Type B pancreatic cell (in vitro differentiated cells): Measurements from ENCODE around the gene TRPM3. TPM values are rescaled to one million over a fixed set of nuclear protein-coding genes. Genes with fewer than 3 reads are reported as not detected.

Experiments used
- DNase-seq: peaks from one replicate; pipeline ENCODE4 v3.0.0; 2021; ENCODE audit warnings: mixed read lengths; ENCODE audit not compliant: unreplicated experiment; ENCODE audit errors: extremely low spot score
- H3K27ac Mint-ChIP-seq: 2 replicates; pipeline ENCODE4 v1.8.0; 2021; ENCODE audit warnings: mild to moderate bottlenecking, mixed read lengths
- H3K27me3 Mint-ChIP-seq: 2 replicates; pipeline ENCODE4 v1.8.0; 2021; ENCODE audit warnings: mixed read lengths
- H3K36me3 Mint-ChIP-seq: 2 replicates; pipeline ENCODE4 v1.8.0; 2021; ENCODE audit warnings: mixed read lengths
- H3K4me1 Mint-ChIP-seq: one replicate; pipeline ENCODE4 v1.8.0; 2021; ENCODE audit warnings: mixed read lengths; ENCODE audit not compliant: unreplicated experiment
- H3K4me3 Mint-ChIP-seq: 2 replicates; pipeline ENCODE4 v1.8.0; 2021; ENCODE audit warnings: mild to moderate bottlenecking, mixed read lengths
- H3K9me3 Mint-ChIP-seq: 2 replicates; pipeline ENCODE4 v1.8.0; 2021; ENCODE audit warnings: mixed read lengths
- total RNA-seq: library from RNA; stranded (reverse); gene quantifications from 2 replicates; pipeline ENCODE4 v1.2.1, GENCODE V29; 2021; ENCODE audit warnings: low replicate concordance
- TF ChIP-seq, protein P1 (sequence below): fragments of 200-600 bp; sonication (generic); conservative IDR thresholded peaks from 2 replicates; pipeline ENCODE4 v1.5.0; 2021; ENCODE audit warnings: antibody characterized with exemption, mild to moderate bottlenecking

TRPM3 gene
- total RNA-seq, 1 donor from 2014 or later = 17.0 TPM

DNA sequence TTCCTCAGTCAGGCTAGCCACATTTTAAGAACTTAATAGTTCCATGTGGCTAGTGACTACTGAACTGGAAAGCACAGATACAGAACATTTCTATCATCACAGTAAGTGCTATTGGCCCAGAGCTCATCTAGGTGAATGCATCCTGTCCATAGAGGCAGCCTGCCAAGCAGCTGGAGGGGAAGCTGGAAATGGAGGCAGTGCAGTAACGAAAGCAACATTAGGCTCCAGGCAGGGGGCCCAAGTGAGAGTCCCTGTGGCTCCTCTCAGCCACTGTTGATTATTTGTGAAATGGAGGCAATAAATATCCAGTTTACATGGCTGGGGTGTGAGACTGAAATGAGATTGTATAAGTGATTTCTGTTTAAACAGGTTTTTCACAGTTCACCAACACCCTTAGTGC lies 479.8 kb downstream of the TRPM3 start:
- no peak overlapping the region for H3K27ac Mint-ChIP-seq
- no peak overlapping the region for H3K4me3 Mint-ChIP-seq
- H3K36me3 Mint-ChIP-seq = no peaks in the 10 kb centered on the region
- DNase-seq = no peak
- no peaks in the 10 kb centered on the region for H3K9me3 Mint-ChIP-seq
- H3K4me1 Mint-ChIP-seq = no peaks in the 10 kb centered on the region
- H3K27me3 Mint-ChIP-seq = peaks cover 5% of the 10 kb centered on the region
- TF ChIP-seq, protein P1, sequence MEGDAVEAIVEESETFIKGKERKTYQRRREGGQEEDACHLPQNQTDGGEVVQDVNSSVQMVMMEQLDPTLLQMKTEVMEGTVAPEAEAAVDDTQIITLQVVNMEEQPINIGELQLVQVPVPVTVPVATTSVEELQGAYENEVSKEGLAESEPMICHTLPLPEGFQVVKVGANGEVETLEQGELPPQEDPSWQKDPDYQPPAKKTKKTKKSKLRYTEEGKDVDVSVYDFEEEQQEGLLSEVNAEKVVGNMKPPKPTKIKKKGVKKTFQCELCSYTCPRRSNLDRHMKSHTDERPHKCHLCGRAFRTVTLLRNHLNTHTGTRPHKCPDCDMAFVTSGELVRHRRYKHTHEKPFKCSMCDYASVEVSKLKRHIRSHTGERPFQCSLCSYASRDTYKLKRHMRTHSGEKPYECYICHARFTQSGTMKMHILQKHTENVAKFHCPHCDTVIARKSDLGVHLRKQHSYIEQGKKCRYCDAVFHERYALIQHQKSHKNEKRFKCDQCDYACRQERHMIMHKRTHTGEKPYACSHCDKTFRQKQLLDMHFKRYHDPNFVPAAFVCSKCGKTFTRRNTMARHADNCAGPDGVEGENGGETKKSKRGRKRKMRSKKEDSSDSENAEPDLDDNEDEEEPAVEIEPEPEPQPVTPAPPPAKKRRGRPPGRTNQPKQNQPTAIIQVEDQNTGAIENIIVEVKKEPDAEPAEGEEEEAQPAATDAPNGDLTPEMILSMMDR = no peak

DNA sequence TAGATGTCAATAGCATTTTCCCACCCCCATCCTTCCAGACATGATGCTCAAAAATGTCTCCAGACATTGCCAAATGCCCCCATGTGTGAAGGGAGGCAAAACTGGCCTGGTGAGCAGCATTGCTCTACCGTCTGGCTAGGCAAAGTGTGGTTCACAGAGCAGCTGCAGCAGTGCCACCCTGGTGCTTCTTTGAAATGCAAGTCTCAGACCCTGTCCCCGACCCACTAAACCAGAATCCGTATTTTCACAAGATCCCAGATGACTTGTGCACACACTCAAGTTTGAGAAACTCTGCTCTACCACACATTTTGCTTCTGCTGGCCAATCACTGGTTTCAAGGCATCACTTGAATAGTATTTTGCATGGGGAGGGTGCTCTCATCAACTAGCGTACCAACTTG lies 480.4 kb downstream of the TRPM3 start:
- Mint-ChIP-seq H3K4me3 (no peak overlapping the region), H3K36me3 (no peaks in the 10 kb centered on the region), H3K4me1 (no peaks in the 10 kb centered on the region), H3K27ac (no peak overlapping the region), H3K9me3 (no peaks in the 10 kb centered on the region), H3K27me3 (peaks cover 5% of the 10 kb centered on the region)
- no peak for DNase-seq
- TF ChIP-seq, protein P1 = no peak

DNA sequence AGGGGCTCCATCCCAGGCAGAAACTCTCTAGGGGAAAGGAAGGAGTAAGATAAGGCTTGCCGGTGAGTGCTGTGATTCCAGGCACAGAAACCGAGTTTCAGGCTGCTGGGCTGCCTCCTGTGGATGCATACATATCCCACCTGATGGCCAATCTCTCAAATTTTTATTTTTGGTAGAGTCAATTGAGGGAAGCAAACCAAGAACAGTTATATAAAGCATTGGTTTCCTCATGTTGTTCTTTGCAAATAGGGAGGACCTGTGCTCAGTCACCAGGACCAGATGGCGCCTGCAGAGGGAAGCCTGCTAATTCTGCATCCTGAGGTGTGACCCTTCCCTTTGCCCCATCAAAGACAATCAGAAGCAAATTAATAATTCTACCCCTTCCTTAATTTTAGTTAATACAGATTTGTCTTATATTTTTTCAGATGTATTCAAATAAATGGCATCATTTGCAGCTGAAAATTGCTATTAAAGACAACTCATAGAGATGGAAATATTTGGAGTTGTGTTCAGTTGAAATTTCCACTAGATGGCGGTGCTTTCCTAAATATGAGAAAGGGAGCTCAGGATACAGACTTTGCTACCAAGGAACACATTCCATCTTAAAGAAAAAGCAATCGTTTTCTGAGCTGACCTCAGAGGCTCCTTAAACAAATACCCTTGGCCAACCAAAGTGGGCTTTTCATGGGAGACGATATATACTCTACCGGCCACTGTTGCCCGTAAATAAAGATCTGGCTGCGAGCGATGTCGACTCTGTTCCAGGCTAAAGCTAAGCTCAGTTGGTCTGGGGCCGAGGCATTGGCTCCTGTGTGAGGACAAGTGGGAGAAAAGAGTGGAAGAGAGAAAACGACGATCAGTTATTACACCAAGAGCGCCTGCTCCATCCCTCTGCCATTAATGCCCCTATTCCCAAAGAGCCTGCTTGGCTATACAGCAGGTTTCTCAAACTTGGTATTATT lies 481.3 kb downstream of the TRPM3 start:
- Mint-ChIP-seq H3K4me3 (peak overlapping the region; percentile 44), H3K36me3 (no peaks in the 10 kb centered on the region), H3K27ac (no peak overlapping the region), H3K27me3 (peaks cover 5% of the 10 kb centered on the region), H3K4me1 (no peaks in the 10 kb centered on the region), H3K9me3 (no peaks in the 10 kb centered on the region)
- TF ChIP-seq, protein P1 = peak; percentile 90
- DNase-seq = no peak

DNA sequence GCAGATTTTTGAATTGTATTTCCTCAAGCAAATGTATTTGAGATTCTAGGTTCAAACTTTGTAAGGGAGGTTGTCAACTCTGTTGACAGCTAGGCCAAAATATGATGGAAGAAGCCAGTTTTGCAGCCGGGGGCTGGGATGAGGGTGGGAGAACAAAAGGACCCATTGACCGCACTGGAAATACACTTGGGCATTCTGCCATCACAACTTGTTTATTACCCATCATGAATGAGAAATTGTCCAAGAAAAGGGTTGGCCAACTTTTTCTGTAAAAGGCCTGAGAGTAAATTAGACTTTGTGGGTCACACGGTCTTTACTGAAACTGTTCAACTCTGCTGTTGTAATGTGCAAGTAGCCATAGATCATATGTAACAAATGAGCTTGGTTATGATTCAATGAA lies 485.6 kb downstream of the TRPM3 start:
- Mint-ChIP-seq H3K27ac (peak overlapping the region; percentile 79), H3K9me3 (no peaks in the 10 kb centered on the region), H3K27me3 (peaks cover 5% of the 10 kb centered on the region), H3K4me1 (peaks cover 2% of the 10 kb centered on the region), H3K36me3 (no peaks in the 10 kb centered on the region), H3K4me3 (no peak overlapping the region)
- TF ChIP-seq, protein P1 = no peak
- DNase-seq = no peak

DNA sequence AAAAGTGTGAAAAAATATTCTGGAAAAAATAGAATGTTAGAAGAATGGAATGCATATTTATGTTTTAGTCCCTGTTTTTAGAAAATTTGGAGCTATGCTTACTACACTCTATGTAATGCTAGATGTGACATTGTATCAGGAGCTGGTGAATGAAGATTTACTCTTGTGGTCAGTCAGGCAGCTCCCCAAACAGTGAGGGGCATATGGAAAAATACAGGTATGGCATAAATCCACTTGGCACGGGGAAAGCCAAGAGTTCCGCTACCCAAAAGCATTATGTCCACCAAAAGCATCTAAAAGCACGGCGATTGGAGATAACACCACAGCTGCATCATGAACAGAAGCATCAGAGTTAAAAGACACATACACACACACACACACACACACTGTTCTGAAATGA lies 486.7 kb downstream of the TRPM3 start:
- no peak overlapping the region for H3K27ac Mint-ChIP-seq
- TF ChIP-seq, protein P1 = no peak
- H3K4me3 Mint-ChIP-seq = no peak overlapping the region
- no peaks in the 10 kb centered on the region for H3K36me3 Mint-ChIP-seq
- H3K4me1 Mint-ChIP-seq = peaks cover 4% of the 10 kb centered on the region
- no peaks in the 10 kb centered on the region for H3K27me3 Mint-ChIP-seq
- no peaks in the 10 kb centered on the region for H3K9me3 Mint-ChIP-seq
- DNase-seq = no peak
